ENCODE measurements around the gene COLGALT1. TPM values are rescaled to one million over a fixed set of nuclear protein-coding genes. Genes with fewer than 3 reads are reported as not detected.

The COLGALT1 gene
- total and polyA plus RNA-seq, 2 of the 8 experiments (the other 6 are each of a cell fraction or from before 2014, with no cell fraction given): 44.7 to 58.1 TPM

- H4K20me1 ChIP-seq (replicated peaks in 1 of 2; ENCODE audit: control insufficient read depth in 1 of 2, insufficient read depth in 2 of 2, low read length in 2 of 2): peaks cover under 1 to 1% of the 10 kb centered on the region in 2 experiments
- H3K9ac ChIP-seq (replicated peaks in 1 of 4; ENCODE audit: extremely low read depth in 1 of 4, low read depth in 3 of 4, low read length in 3 of 4): no peak overlapping the region
- H3K79me2 ChIP-seq (ENCODE audit: control insufficient read depth in 1 of 2, insufficient read depth in 2 of 2, low read length in 2 of 2): no peaks in the 10 kb centered on the region
- ChIA-PET CTCF (ENCODE audit: partially characterized antibody) (interaction anchor here (0.8 to 2.1 kb wide), 7 partner anchors 10 to 166 kb away, joined by 3 to 9 read pairs (median 5); no protein-coding TSS in a partner anchor), POLR2A (ENCODE audit: partially characterized antibody) (interaction anchor here (0.7 to 1.2 kb wide), 2 partner anchors 17 to 21 kb away, joined by 3 to 4 read pairs; no protein-coding TSS in a partner anchor)
- no peak overlapping the region for H2AFZ ChIP-seq (ENCODE audit: low read length)
- no peak overlapping the region; the same call in 1 of the 2 replicates for H4K8ac ChIP-seq (ENCODE audit: extremely low read depth, insufficient read depth, low read length)
- H2BK15ac ChIP-seq (ENCODE audit: low read length): no peak overlapping the region
- no peaks in the 10 kb centered on the region for H3K9me3 ChIP-seq (ENCODE audit: insufficient read depth in 2 of 2, low read depth in 1 of 2, low read length in 1 of 2)
- no peak overlapping the region for H4K5ac ChIP-seq (ENCODE audit: insufficient read length, low read depth, low read length)
- H3K4me1 ChIP-seq (replicated peaks in 1 of 4; ENCODE audit: control insufficient read depth in 3 of 4, insufficient read depth in 4 of 4, low read length in 3 of 4): peaks cover 0 to 17% (median 12%) of the 10 kb centered on the region in 4 experiments; a peak in 6 of 7 replicates
- H3K4me2 ChIP-seq (ENCODE audit: insufficient read depth in 1 of 2, low read depth in 2 of 2, low read length in 2 of 2): no peak overlapping the region
- H3K4me3 ChIP-seq (ENCODE audit: extremely low read depth in 1 of 4, insufficient read depth in 2 of 4, low read depth in 3 of 4, low read length in 4 of 4): no peak overlapping the region
- no peak overlapping the region for H2AK5ac ChIP-seq (ENCODE audit: low read depth, low read length)
- H3K18ac ChIP-seq (ENCODE audit: extremely low read depth, low read length): no peak overlapping the region
- DNase-seq (ENCODE audit: low read depth in 1 of 2, low spot score in 2 of 2) (no peak), FAIRE-seq (no peak)
- H3K23ac ChIP-seq (ENCODE audit: insufficient read length): no peak overlapping the region
- H3K79me1 ChIP-seq (ENCODE audit: low read depth, low read length): peaks cover 3% of the 10 kb centered on the region; the same call in 1 of the 2 replicates
- H2BK120ac ChIP-seq (replicated peaks; ENCODE audit: low read depth, low read length): no peak overlapping the region
- no peak overlapping the region for H3K56ac ChIP-seq (replicated peaks; ENCODE audit: insufficient read length, low read depth, low read length)
- WGBS, 2 experiments (ENCODE audit: extremely low coverage in 1 of 2, insufficient coverage in 1 of 2, insufficient read length in 1 of 2, insufficient replicate concordance in 2 of 2, low coverage in 1 of 2, low lambda C conversion rate in 2 of 2, missing lambda C conversion rate in 1 of 2): 79% methylated on average over 6 of the region's 8 CpGs; no CpG with 5 or more reads in 1 of the 2 experiments
- no peak overlapping the region for H3K4ac ChIP-seq (replicated peaks; ENCODE audit: insufficient read length, low read depth, low read length)
- no peak overlapping the region for H2BK20ac ChIP-seq (ENCODE audit: low read length)
- H3K27me3 ChIP-seq (replicated peaks in 1 of 4; ENCODE audit: control insufficient read depth in 3 of 4, extremely low read depth in 1 of 4, insufficient read depth in 3 of 4, low read length in 3 of 4): no peaks in the 10 kb centered on the region
- no peak overlapping the region for H2BK5ac ChIP-seq (ENCODE audit: low read depth, low read length)
- H2BK12ac ChIP-seq (ENCODE audit: low read depth, low read length): no peak overlapping the region
- H3K27ac ChIP-seq (ENCODE audit: low read depth, low read length): no peak overlapping the region
- H4K91ac ChIP-seq (replicated peaks; ENCODE audit: insufficient read length, low read length): no peak overlapping the region
- no peaks in the 10 kb centered on the region; the same call in 1 of the 2 replicates for H3K23me2 ChIP-seq (ENCODE audit: low read depth, low read length)
- peaks cover 0 to 10% (median 2%) of the 10 kb centered on the region in 4 experiments; a peak in 3 of 8 replicates for H3K36me3 ChIP-seq (ENCODE audit: control insufficient read depth in 2 of 4, insufficient read depth in 4 of 4, low read length in 3 of 4)
- TF ChIP-seq, protein P1, sequence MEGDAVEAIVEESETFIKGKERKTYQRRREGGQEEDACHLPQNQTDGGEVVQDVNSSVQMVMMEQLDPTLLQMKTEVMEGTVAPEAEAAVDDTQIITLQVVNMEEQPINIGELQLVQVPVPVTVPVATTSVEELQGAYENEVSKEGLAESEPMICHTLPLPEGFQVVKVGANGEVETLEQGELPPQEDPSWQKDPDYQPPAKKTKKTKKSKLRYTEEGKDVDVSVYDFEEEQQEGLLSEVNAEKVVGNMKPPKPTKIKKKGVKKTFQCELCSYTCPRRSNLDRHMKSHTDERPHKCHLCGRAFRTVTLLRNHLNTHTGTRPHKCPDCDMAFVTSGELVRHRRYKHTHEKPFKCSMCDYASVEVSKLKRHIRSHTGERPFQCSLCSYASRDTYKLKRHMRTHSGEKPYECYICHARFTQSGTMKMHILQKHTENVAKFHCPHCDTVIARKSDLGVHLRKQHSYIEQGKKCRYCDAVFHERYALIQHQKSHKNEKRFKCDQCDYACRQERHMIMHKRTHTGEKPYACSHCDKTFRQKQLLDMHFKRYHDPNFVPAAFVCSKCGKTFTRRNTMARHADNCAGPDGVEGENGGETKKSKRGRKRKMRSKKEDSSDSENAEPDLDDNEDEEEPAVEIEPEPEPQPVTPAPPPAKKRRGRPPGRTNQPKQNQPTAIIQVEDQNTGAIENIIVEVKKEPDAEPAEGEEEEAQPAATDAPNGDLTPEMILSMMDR (IDR thresholded peaks at IDR 0.05; ENCODE audit: control extremely low read depth in 1 of 3, insufficient read depth in 1 of 3, low read depth in 1 of 3, low read length in 3 of 3): peak; percentile 15 to 64 (median 20)
- TF ChIP-seq E2F6 (IDR thresholded peaks at IDR 0.05): no peak
- no peak overlapping the region for H3K14ac ChIP-seq (ENCODE audit: insufficient read length)
These were observed 27.2 kb downstream of the COLGALT1 start for GRCh38 chr19:17582613-17583012.
